Mesothelial cell of epicardium (in vitro differentiated cells): ENCODE results near the gene PSMG1. TPM values are rescaled to one million over a fixed set of nuclear protein-coding genes. Genes with fewer than 3 reads are reported as not detected.
"Not testable (repeated sequence)": the region's sequence is repeated elsewhere in the genome, so short reads cannot be mapped to it uniquely, and the experiment has no call there.

Experiments used
- DNase-seq, 2 experiments: peaks; one replicate each; pipeline ENCODE4 v3.0.0; 2021; ENCODE audit warnings: low spot score in 2 of 2; ENCODE audit not compliant: unreplicated experiment in 2 of 2
- H3K27ac Mint-ChIP-seq: 2 replicates; pipeline ENCODE4 v1.8.0; 2021; ENCODE audit warnings: mixed read lengths
- H3K27me3 Mint-ChIP-seq: 2 replicates; pipeline ENCODE4 v1.8.0; 2021; ENCODE audit warnings: low read depth, mixed read lengths
- H3K36me3 Mint-ChIP-seq: 2 replicates; pipeline ENCODE4 v1.8.0; 2021; ENCODE audit warnings: mixed read lengths
- H3K4me1 Mint-ChIP-seq: 2 replicates; pipeline ENCODE4 v1.8.0; 2021; ENCODE audit warnings: mixed read lengths
- H3K4me3 Mint-ChIP-seq: 2 replicates; pipeline ENCODE4 v1.8.0; 2021; ENCODE audit warnings: mild to moderate bottlenecking, moderate library complexity, mixed read lengths
- H3K9me3 Mint-ChIP-seq: 2 replicates; pipeline ENCODE4 v1.8.0; 2021; ENCODE audit warnings: mixed read lengths
- total RNA-seq: library from RNA; stranded (reverse); gene quantifications from 3 replicates; pipeline ENCODE4 v1.2.1, GENCODE V29; 2021
- TF ChIP-seq, protein P1 (sequence below): fragments of 200-600 bp; sonication (generic); IDR thresholded peaks from one replicate; pipeline ENCODE4 v1.5.0; 2021; ENCODE audit warnings: antibody characterized with exemption; ENCODE audit not compliant: unreplicated experiment

The PSMG1 gene, protein sequence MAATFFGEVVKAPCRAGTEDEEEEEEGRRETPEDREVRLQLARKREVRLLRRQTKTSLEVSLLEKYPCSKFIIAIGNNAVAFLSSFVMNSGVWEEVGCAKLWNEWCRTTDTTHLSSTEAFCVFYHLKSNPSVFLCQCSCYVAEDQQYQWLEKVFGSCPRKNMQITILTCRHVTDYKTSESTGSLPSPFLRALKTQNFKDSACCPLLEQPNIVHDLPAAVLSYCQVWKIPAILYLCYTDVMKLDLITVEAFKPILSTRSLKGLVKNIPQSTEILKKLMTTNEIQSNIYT
- total RNA-seq, result 33.9 to 38.5 TPM (median 34.5 TPM) in 3 replicates

DNA sequence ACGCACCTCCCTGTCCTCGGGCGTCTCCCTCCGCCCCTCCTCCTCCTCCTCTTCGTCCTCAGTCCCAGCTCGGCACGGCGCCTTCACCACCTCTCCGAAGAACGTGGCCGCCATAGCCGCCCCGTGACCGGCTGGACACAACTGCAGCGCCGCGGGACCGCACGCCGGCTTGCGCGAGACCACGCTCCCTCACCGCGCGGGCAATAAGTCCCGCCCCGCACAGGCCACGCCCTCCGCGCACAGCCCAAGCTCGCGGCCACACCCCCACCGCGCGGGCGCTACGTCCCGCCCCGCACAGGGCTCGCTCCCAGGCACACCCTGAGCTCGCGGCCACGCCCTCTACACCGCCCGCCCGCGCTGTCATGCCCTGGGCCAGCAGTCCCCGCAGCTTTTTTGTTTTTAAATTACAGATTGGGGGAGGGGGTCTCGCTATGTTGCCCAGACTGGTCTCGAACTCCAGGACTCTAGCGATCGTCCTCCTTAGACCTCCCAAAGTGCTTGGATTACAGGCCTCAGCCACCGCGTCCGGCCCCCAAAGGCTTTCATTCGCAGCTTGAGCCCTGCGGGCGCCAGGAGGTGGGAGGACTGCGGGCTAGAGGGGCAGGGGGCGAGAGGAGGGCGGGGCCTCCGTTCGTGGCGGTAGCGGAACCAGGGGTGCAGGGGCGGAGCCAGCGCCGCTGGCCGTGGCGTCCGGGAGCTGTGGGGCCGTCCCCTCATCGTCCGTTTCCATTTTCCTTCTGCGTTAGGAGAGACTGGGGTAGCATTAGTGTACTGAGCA, at the start of gene PSMG1:
Gene PSMG1, minus strand, starts transcription at position 180 of the 778 bp plus-strand sequence. Its CDS starts 66 bp downstream, at position 114.
- Mint-ChIP-seq H3K4me1 (peaks cover 38% of the 10 kb centered on the region), H3K4me3 (peak within 1 kb of the TSS; percentile 97), H3K36me3 (peaks cover 15% of the 10 kb centered on the region), H3K9me3 (no peaks in the 10 kb centered on the region), H3K27ac (peak within 1 kb of the TSS; percentile 95), H3K27me3 (no peaks in the 10 kb centered on the region)
- TF ChIP-seq, protein P1, sequence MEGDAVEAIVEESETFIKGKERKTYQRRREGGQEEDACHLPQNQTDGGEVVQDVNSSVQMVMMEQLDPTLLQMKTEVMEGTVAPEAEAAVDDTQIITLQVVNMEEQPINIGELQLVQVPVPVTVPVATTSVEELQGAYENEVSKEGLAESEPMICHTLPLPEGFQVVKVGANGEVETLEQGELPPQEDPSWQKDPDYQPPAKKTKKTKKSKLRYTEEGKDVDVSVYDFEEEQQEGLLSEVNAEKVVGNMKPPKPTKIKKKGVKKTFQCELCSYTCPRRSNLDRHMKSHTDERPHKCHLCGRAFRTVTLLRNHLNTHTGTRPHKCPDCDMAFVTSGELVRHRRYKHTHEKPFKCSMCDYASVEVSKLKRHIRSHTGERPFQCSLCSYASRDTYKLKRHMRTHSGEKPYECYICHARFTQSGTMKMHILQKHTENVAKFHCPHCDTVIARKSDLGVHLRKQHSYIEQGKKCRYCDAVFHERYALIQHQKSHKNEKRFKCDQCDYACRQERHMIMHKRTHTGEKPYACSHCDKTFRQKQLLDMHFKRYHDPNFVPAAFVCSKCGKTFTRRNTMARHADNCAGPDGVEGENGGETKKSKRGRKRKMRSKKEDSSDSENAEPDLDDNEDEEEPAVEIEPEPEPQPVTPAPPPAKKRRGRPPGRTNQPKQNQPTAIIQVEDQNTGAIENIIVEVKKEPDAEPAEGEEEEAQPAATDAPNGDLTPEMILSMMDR, result no peak
- peak; percentile 85 to 93 for DNase-seq

DNA sequence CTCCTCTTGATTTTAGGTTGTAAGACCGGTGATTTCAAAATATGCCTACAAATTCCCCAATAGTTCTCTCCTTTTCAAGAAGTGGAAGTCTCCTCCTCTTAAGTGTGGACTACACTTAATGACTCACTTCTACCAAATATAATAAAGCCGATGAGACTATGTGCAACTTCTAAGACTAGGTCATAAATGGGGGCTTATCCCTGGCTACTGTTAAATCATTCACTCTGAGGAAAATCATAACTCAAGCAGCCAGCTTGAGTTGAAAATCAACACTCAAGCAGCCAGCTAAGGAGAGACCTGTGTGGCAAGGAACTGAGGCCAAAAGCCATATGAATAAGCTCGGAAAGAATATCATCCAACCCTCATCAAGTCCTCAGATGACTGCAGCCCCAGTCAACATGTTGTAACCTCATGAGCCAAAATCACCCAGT, 49.6 kb upstream of the PSMG1 start:
- no peak overlapping the region for H3K4me3 Mint-ChIP-seq
- DNase-seq, result no peak
- no peaks in the 10 kb centered on the region for H3K27me3 Mint-ChIP-seq
- TF ChIP-seq, protein P1, result no peak
- H3K27ac Mint-ChIP-seq, result no peak overlapping the region
- peaks cover 45% of the 10 kb centered on the region for H3K36me3 Mint-ChIP-seq
- no peaks in the 10 kb centered on the region for H3K4me1 Mint-ChIP-seq
- H3K9me3 Mint-ChIP-seq, result no peaks in the 10 kb centered on the region

DNA sequence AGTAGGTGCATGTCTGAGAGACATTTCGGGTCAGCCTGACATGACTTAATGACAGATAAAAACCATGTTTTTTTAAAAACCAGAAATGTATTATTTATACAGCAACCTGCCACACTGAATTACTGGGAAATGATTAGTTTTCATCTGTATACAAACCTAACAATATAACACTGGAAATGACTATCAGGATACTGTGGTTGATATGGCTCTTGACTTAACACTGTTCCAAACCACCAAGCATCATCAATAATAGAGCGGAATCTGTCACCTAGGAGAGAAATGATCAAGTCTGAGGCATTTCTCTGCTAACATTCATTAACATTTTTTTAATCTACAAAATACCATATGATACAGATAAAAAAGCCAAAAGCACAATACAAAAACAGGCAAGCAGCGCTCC, 41.7 kb upstream of the PSMG1 start:
- DNase-seq, result no peak
- TF ChIP-seq, protein P1, result no peak
- Mint-ChIP-seq H3K36me3 (peaks cover 48% of the 10 kb centered on the region), H3K27me3 (no peaks in the 10 kb centered on the region), H3K9me3 (no peaks in the 10 kb centered on the region), H3K4me3 (no peak overlapping the region), H3K4me1 (no peaks in the 10 kb centered on the region), H3K27ac (no peak overlapping the region)

DNA sequence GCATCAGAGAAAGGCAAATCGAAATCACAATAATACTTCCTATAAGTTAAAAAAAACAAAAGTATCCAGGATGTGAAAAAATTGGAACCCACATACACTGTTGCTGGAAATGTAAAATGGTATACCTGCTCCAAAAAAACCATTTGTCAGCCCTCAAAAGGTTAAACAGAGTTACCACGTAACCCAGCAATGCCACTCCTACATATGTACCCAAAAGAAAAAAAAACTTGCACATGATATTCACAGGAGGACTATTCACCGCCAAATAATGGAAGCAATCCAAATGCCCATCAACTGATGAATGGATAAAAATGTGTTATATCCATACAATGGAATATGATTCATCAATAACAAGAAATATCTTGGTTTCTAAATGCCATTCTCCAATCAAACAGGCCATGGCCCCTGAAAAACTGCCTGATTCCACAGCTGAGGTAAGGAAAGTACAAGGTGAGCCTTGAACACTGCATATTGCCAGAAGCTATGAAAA, 38.8 kb upstream of the PSMG1 start:
- H3K4me3 Mint-ChIP-seq, result no peak overlapping the region
- H3K27ac Mint-ChIP-seq, result no peak overlapping the region
- peaks cover 43% of the 10 kb centered on the region for H3K36me3 Mint-ChIP-seq
- no peaks in the 10 kb centered on the region for H3K9me3 Mint-ChIP-seq
- no peaks in the 10 kb centered on the region for H3K27me3 Mint-ChIP-seq
- no peaks in the 10 kb centered on the region for H3K4me1 Mint-ChIP-seq
- no peak for DNase-seq
- TF ChIP-seq, protein P1, result no peak

DNA sequence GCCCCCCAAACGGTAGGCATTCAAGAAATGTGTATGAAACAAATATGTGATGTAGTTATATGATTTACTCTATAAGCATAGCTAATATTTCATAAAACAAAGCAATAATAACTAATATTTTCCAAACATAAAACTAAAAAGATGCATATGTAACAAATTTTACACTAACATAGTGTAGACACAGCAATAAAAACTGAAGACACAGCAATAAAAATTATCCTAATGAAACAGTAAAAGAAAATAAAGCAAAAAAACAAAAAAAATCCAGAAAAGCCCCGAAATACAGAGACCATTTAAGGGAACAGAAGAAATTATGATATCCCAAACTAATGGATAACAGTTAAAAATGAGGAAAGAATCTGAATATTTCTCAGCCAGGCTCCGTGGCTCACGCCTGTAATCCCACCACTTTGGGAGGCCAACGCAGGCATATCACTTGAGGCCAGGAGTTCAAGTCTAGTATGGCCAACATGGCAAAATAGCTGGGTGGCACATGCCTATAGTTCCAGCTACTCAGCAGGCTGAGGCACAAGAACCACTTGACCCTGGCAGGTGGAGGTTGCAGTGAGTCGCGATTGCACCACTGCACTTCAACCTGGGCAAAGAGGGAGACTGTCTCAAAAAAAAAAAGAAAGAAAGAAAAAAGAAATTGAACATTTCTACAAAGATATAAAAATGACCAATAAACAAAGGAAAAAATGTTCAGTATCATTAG, 38.2 kb upstream of the PSMG1 start:
- H3K36me3 Mint-ChIP-seq, result peaks cover 38% of the 10 kb centered on the region
- no peaks in the 10 kb centered on the region for H3K9me3 Mint-ChIP-seq
- H3K27me3 Mint-ChIP-seq, result no peaks in the 10 kb centered on the region
- no peak for DNase-seq
- H3K4me3 Mint-ChIP-seq, result no peak overlapping the region
- H3K4me1 Mint-ChIP-seq, result no peaks in the 10 kb centered on the region
- TF ChIP-seq, protein P1, result no peak
- H3K27ac Mint-ChIP-seq, result no peak overlapping the region

DNA sequence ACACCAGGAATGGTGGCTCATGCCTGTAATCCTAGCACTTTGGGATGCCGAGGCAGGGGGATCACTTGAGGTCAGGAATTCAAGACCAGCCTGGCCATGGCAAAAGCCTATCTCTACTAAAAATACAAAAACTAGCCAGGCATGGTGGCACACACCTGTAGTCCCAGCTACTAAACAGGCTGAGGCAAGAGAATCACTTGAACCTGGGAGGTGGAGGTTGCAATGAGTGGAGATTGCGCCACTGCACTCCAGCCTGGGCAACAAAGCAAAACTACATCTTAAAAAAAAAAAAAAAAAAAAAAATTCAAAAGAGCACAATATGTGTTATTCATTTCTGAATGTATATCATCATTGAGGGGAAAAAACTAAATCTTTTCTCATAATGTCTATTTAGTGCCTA, 37.6 kb upstream of the PSMG1 start:
- not testable (repeated sequence) for H3K4me3 Mint-ChIP-seq, H3K9me3 Mint-ChIP-seq, H3K27ac Mint-ChIP-seq, H3K27me3 Mint-ChIP-seq, H3K4me1 Mint-ChIP-seq, DNase-seq
- H3K36me3 Mint-ChIP-seq, result peaks cover 35% of the 10 kb centered on the region
